Epidermal melanocyte (primary cell): ENCODE results near the gene SPDYE4.
"Not testable (repeated sequence)": the region's sequence is repeated elsewhere in the genome, so short reads cannot be mapped to it uniquely, and the experiment has no call there.

Source experiments
- DNase-seq: peaks from one replicate; pipeline ENCODE4 v3.0.0; 2011; ENCODE audit warnings: low spot score; ENCODE audit not compliant: insufficient read length

SPDYE4 gene, protein sequence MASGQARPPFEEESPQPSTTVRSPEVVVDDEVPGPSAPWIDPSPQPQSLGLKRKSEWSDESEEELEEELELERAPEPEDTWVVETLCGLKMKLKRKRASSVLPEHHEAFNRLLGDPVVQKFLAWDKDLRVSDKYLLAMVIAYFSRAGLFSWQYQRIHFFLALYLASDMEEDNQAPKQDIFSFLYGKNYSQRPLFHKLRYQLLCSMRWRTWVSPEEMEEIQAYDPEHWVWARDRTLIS

DNA sequence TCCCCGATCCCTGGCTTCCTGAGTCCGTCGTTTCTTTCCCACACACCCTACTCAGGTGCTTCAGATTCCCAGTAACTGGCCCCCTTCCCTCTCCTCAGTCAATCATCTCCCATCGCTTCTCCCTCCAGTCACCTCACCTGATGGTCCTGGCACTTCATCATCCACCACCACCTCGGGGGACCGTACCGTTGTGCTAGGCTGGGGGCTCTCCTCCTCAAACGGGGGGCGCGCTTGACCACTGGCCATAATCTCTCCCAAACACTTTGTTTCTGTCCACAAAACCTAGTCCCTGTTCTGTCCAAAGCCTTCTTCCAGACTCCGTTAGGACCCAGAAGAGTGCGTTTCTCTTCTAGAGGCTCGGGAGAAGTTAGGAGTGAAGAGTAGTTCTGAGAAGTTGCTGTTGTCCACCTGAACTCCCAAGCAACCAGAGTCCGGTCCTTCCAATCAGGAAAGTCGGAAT, at the start of gene SPDYE4:
SPDYE4 (minus strand) TSS at position 410 of the 460 bp plus-strand sequence; CDS start at position 246, 164 bp downstream.
- DNase-seq = no peak

DNA sequence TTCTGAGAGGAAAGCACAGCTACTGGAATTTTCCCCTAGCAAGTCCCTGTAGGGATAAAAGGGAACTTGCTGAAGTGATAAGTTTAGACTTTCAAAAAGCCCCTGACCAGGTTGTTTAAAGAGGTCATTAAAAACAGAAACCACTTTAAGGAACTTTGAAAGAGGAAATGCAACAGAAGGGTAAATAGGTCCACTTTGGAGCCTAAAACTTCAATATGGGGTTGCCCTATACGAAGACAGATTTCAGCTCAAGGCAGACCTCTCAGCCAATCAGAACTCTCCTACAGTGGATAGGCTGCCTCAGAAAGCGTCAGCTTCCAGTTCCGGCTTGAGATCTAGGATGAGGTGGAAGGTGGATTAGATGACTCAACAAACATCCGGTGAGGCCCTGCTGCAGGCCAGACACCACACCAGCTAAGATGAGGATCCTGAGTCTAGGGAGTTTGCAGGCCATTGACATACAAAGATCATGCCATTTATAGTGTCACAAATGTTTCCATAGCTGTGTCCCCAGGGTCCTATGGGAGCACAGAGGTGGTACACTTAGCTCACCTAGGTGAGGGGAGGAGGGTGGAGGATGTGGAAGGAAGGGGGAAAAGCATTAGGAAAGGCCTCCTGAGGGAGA, 48.7 kb upstream of the SPDYE4 start:
- DNase-seq = no peak

DNA sequence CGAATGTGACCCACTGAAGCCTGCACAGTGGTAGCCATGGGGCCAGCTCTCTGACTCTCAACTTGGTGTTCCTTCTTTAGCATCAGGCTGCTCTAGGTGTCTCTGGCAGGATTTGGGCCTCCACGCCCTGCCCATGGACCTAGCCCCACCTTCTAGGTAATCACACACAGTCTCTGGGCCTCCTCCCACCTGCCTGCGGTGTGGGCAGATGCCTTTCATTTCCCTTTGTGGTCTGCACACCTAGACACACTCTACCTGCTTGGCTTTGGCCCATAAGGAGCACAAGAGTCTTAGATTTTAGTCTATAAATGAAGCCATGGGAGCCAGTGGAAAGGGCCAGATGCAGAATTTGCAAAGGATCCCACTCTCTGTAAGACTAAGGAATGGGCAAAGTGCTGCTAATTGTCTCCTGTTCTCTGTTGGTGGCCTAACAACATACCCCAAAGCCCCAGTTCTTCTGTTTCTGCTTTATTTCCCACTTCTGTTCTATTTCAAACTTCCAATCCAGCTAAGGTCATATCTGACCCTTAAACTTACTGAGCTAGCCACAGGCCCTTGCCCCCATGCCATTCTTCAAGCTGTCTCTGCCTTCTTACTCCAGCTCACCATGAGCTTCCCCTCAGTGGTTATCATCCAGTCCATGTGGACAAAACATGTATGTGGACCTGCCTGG, 48.0 kb upstream of the SPDYE4 start:
- no peak for DNase-seq

DNA sequence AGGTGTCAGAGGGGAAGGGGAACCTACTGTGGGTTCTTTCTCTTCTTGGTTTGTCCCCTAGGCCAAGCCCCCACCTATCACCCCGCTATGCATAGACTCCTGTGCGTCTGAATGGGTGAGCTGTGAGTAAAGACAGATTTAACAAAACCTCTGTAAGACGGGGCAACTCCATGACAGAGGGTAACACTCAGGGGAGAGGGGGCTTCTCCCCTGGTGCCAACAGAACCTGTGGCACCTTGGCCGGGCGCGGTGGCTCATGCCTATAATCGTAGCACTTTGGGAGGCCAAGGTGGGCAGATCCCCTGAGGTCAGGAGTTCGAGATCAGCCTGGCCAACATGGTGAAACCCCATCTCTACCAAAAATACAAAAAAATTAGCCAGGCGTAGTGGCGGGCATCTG, 47.0 kb upstream of the SPDYE4 start:
- not testable (repeated sequence) for DNase-seq

DNA sequence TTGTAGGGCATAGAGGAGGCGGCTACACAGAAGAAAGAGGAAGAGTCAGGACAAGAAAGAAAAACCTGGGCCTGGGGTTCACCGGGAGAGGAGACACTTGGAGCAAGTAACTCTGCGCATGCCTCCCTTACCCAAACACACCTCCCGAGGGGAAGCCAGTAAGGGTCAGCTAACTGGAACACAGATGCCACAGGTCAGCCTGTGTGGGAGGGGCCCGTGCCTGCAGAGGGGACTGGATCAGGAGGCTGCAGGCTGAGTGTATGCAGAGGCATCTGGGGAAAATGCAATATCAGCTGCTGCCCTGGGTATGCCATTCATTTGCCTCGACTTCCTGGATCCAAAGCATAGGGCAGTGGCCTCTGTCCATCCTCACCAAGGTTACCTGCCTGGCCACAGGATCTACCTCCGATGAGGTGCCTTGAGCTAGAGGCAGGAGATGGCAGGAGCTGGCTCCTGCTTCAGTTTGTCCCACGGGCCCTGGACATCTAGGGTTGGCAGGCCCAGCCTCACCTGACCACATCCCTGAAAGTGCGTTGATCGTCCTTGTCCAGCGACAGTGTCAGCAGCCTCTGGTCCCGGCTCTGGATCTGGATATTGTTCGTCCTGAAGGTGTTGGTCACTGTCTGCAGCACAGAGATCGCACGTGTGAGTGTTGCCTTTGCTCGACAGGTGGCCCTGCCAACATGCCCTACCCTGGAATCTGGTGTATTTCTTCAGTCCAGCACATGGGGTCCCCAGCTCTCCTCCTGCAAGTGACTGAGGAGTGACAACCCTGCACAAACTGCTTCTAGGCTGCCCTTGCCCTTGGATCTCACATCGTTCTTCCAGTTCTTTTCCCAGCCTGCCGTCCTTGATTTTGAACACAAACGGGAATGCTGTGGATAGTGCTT, 45.4 kb upstream of the SPDYE4 start:
- no peak for DNase-seq

DNA sequence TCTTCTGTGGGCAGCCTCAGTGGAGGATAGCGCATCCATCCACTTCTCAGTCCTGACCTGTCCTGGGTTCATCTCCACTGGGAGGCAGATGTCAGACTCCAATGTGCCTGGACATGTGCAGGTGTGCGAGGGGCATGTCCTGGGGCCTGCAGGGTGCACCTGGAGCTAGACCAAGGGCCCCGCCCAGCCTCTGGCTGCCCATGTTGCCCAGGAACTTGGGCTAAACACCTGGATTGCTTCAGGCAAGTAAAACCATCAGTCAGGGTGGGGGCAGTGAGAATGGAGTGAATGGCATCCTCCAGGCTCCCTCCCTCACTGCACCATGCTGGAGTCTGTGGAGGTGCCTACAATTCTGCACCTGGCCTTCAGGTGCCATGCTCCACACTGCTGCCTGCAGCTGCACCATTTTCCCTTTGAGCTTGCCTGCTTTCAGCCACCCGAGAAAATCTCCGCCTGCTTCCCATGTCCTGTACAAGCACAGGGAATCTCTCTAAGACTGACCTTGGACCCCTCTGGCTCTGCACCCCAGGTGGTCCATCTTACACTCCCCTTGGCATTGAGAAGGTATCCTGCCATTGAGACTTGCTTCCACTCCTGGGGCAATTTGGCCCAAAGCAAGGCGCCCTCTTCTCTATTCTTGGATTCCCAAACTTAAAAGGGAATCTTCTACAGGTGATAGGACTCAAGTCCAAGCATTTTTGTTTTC, 42.9 kb upstream of the SPDYE4 start:
- no peak for DNase-seq

DNA sequence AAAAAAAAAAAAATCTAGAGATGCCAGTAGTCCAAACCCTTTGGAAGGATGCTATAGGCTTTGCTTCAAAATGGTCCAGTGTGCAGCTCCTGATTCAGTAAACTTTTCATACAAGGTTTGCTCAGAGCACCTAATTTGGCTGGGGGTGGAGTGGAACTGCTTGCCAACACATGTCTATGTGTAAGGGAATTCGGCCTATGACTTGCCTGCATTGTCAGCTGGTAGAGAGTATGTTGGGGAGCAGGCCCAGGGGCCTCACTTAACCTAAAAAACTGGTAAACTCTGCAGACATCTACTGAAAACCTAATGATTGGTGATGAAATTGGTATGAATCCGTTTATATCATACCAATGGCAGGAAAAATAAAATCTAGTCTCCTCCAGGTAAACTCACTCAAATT, 42.3 kb upstream of the SPDYE4 start:
- DNase-seq = no peak

DNA sequence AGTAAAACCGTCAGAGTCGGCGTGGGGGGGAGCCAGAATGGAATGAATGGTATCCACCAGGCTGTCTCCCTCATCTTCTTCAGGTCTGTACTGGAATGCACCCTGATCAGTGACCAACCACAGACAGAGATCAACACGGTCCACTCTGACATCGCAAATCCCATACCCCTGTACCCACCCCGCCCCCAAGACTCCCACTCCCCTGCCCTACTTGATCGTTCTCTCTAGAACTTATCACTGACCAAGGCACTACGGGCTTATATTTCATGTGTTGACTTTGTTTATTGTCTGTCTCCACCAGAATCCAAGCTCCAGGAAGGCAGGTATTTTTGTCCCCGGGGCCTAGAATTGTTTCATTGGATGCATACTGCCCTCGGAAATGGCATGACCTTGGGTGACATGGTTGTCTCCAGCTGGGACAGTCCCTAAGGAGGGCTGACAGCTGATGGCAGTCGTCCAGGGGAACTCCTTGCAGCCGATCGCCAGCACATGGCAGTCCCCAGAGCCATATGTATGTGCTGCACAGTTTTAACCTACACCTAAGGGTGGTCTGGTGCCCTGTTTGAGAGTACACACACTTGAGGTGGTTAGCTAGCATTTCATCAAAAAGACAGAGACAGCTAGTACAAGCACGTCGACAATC, 41.3 kb upstream of the SPDYE4 start:
- no peak for DNase-seq

DNA sequence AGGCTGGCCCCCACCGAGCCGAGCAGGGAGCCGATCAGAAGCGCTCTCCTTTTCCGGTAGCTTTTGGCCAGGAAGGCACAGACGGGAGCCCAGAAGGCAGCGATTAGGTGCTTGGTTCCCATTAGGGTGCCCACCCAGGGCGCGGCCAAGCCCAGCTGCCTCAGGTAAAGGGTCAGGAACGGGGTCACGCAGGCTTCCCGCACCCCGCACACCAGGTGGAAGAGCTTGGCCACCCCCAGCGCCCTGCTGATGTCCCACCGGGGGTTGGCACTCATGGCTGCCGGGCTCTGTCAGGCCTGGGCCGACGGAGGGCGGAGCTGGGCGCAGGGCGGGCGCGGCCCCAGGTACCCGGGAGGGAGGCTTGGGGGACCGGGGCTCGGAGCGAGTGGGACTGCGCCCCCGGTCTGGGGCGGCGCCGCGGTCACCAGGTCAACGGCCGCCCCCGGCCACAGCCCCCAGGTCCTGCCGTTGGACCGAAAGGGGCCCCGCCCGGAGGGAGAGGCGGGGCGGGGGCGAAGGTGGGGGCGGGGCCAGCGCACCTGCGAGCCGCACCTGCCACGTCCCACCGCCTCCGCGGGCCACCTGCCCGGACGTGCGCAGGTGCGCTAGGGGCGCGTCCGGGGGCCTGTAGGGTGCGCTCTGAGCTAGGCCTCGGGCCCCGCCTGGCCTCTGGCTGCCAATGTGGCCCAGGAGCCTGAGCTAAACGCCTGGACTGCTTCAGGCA, 40.7 kb upstream of the SPDYE4 start, which contains the start of gene MFSD6L:
MFSD6L (minus strand) TSS at position 520 of the 724 bp plus-strand sequence; CDS start at position 275, 245 bp downstream.
- no peak for DNase-seq

DNA sequence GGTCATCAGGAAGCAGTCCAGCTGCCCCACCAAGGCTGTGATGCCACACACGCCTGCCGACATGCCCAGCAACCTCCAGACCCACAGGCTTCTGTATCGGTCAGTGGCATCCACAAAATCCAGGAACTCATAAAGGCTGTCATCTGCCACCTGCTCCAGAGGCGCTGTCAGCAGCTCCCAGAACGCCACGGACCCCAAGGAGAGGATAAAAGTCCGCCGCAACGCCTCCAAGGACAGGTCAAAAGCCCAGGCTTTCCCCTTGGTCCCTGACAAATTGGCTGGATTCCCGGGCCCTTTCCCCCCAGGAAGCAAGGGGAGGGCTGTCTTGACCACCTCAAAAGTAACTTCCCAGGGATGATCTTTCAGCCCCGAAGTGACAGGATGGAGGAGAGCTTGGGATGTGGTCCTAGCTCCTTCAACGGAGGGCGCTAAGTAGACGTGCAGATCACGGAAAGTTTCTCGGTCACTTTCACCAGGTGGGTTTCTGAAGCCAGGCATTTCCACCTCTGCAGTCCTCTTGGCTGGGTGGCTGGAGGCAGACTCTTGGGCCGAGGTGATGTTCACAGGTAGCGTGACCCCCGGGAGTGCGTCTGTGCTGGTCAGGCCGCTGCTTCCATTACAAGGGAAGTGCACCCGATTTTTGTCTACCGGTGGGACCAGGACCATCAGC, 40.0 kb upstream of the SPDYE4 start:
- no peak for DNase-seq

DNA sequence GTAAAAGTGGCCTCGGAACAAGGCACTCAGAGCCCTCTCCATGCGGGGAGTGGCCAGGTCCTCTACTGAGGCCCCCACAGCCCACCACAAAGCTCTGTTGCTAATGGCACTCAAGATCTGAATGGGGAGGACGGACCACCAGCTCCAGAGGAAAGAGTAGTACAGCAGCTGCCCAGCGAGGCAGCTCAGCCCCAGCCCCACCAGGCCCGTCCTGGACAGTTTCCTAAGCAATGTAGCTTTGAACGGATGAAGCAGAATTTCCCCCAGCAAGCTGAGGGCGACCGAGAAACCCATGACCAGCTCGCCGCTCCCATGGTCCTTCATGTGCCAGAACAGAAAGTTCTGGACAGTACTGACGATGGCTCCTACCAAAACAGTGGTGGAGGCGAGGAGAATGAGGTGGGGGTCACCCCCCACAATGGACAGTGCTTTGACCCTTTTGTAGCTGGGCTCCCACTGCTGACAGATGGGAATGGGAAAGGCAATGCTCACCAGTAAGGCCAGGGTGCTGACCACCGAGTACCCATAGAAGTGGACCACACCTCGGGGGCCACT, 39.4 kb upstream of the SPDYE4 start:
- no peak for DNase-seq

DNA sequence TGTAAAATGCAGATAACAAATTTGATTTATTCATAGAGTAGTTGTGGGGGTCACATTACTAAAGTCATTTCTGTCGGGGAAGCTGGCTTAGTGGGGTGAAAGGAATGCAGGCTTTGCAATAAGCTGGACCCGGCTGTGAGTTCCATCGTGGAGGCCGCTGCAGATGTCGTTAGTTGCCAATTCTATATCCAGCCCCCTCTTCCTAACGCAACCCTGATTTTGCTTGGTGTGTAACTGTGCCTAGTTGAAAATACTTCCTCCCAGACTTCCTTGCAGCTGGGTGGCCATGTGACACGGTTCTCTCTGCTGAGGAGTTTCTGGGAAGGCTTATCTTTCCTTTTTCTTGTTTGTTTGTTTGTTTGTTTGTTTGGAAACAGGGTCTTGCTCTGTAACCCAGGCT, 36.3 kb upstream of the SPDYE4 start:
- no peak for DNase-seq

DNA sequence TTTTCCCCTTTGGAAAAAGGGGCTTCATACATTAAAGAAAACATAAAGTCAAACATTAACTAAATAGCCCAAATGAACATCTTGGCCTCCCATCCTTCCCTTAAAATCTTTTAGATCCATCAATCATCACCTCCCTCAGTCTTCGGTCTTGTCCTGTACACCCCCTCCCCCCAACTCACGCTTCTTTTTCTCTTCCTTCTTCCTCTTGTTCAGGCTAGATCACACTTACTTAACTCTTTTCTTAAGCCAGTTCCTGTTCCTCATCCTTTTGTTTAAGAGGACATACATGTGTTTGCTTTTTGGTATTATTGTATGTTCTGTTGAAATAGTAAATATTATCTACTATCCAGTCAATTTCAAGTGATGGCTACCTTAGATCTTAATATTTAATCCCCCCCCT, 35.3 kb upstream of the SPDYE4 start:
- DNase-seq = no peak

DNA sequence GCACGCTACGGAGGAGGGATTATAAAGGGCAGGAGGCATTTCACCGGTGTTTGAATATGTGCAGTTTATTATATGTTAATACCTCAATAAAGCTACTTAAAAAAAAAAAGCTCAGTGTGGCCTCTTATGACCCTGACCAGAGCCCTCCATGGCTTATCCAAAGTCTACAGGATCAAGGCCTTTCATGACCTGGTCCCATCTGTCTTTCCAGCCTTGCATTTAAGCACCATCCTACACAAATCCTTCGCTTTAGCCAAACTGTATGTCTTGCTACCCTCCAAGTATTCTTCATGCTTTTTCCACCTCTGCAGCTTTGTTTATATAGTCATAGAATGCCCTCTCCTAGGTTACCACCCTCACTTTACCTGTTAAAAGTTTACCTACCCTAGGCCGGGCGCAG, 34.3 kb upstream of the SPDYE4 start:
- no peak for DNase-seq

DNA sequence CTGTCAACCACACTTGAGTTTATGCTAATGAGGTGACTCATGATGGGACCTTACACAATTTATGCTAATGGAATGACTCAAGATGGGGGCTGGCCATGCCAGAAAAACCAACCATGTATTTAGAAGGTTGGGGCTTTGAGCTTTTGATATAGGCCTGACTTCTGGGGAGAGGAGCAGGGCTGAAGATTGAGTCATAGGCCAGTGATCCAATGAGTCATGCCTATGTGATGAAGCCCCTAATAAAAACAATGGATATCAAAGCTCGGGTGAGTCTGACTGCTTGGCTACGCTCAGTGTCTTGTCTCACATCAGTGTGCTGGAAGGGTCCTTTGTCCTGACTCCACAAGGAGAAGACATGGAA, 33.5 kb upstream of the SPDYE4 start:
- no peak for DNase-seq

DNA sequence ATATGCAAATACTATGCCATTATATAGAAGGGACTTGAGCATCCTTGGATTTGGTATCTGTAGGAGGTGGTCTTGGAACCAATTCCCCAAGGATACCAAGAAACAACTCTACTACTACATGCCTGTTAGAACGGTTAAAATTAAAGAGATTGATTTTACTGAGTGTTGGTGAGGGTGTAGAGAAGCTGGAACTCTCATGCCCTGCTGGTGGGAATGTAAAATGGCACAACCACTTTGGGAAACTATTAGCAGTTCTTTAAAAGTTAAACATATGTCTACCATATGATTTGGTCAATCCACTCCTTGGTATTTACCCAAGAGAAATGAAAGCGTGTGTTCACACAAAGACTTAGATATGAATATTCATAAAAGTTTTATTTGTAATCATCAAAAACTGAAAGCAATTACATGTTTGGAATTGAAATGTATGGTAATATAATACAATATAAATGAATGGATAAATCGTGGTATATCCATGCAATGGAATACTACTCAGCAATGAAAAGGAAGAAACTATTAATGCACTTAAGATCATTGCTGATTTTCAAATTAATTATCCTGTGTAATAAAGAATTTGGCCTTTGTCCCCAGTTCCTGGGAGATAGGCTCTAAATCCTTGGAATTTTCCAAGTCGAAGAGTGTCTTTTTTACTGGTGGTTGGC, 33.0 kb upstream of the SPDYE4 start:
- DNase-seq = no peak

DNA sequence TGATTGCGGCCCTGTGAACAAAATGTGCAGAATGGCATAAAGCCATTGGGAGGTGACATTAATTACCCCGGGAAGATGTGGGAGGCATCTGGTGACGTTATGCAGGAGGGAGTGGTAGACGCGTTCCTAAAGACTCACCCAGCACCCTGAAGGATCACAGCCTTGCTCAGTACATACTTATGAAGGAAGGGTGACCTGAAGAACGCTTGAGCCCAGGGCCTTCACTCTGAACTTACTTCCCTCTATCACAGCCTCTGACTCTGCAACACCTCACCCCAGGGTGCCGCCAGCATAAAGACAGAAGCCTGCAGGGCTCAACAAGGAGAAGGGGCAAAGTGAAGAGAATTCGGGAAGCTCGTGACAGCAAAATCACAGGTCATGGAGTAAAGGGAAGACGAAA, 31.4 kb upstream of the SPDYE4 start:
- no peak for DNase-seq

DNA sequence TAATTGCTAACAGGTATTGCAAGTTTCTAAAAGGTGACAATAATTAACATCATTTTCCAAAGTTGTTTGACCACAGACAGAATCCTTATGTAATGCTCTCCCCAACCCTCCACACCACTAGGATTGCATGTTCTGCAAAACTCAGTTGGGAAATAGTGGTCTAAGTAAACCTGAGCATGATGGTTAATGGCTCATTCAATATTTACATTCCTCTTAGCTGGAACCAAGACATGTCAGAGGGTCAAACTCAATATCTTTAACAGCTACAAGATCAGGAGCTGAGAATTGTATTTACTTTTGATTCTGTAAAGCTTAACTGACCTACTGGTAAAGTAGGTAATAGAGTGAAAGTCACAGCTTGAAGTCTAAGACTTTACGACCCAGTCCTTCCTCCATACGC, 30.7 kb upstream of the SPDYE4 start:
- no peak for DNase-seq
